ENCODE measurements around the gene RHAG. TPM values are rescaled to one million over a fixed set of nuclear protein-coding genes. Genes with fewer than 3 reads are reported as not detected.

RHAG gene
- total RNA-seq, 2 donors from 2014 or later = not detected

GRCh38 chr6:49635978-49636712, 494 bp downstream of the RHAG start:
- no peak overlapping the region for H3K27ac ChIP-seq
- TF ChIP-seq CTCF (IDR thresholded peaks at IDR 0.05) = no peak
- no peaks in the 10 kb centered on the region for H3K9me3 ChIP-seq
- no peaks in the 10 kb centered on the region for H3K4me1 ChIP-seq (ENCODE audit: control insufficient read depth in 1 of 2, low read depth in 2 of 2)
- no peaks in the 10 kb centered on the region for H3K36me3 ChIP-seq
- no peak overlapping the region for H3K4me3 ChIP-seq
- no peak for ATAC-seq (ENCODE audit: insufficient number of reproducible peaks, low FRiP score, low read depth)
- DNase-seq (ENCODE audit: low spot score) = no peak
- H3K27me3 ChIP-seq (replicated peaks; ENCODE audit: insufficient read depth) = no peaks in the 10 kb centered on the region

- Histone ChIP-seq H3K36me3 (no peaks in the 10 kb centered on the region), H3K4me3 (no peak overlapping the region), H3K27me3 (replicated peaks; ENCODE audit: insufficient read depth) (no peaks in the 10 kb centered on the region), H3K9me3 (no peaks in the 10 kb centered on the region), H3K4me1 (ENCODE audit: control insufficient read depth in 1 of 2, low read depth in 2 of 2) (no peaks in the 10 kb centered on the region), H3K27ac (no peak overlapping the region)
- ATAC-seq (ENCODE audit: insufficient number of reproducible peaks, low FRiP score, low read depth) (no peak), DNase-seq (ENCODE audit: low spot score) (no peak)
- TF ChIP-seq CTCF (IDR thresholded peaks at IDR 0.05) = no peak
These were observed 1.2 kb downstream of the RHAG start for GRCh38 chr6:49635480-49635879.

- no peak for TF ChIP-seq CTCF (IDR thresholded peaks at IDR 0.05)
- no peaks in the 10 kb centered on the region for H3K4me1 ChIP-seq (ENCODE audit: control insufficient read depth in 1 of 2, low read depth in 2 of 2)
- H3K4me3 ChIP-seq = no peak overlapping the region
- no peaks in the 10 kb centered on the region for H3K9me3 ChIP-seq
- DNase-seq (ENCODE audit: low spot score) (no peak), ATAC-seq (ENCODE audit: insufficient number of reproducible peaks, low FRiP score, low read depth) (no peak)
- no peak overlapping the region for H3K27ac ChIP-seq
- no peaks in the 10 kb centered on the region for H3K27me3 ChIP-seq (replicated peaks; ENCODE audit: insufficient read depth)
- no peaks in the 10 kb centered on the region for H3K36me3 ChIP-seq
These were observed 1.8 kb downstream of the RHAG start for GRCh38 chr6:49634836-49635218.

- Histone ChIP-seq H3K36me3 (no peaks in the 10 kb centered on the region), H3K27ac (no peak overlapping the region), H3K4me3 (no peak overlapping the region), H3K9me3 (no peaks in the 10 kb centered on the region), H3K4me1 (ENCODE audit: control insufficient read depth in 1 of 2, low read depth in 2 of 2) (no peaks in the 10 kb centered on the region), H3K27me3 (replicated peaks; ENCODE audit: insufficient read depth) (no peaks in the 10 kb centered on the region)
- TF ChIP-seq CTCF (IDR thresholded peaks at IDR 0.05) = no peak
- ATAC-seq (ENCODE audit: insufficient number of reproducible peaks, low FRiP score, low read depth) = no peak
- no peak for DNase-seq (ENCODE audit: low spot score)
These were observed 2.4 kb downstream of the RHAG start for GRCh38 chr6:49634092-49634835.

GRCh38 chr6:49633541-49633940, 3.1 kb downstream of the RHAG start:
- no peaks in the 10 kb centered on the region for H3K27me3 ChIP-seq (replicated peaks; ENCODE audit: insufficient read depth)
- ATAC-seq (ENCODE audit: insufficient number of reproducible peaks, low FRiP score, low read depth) (no peak), DNase-seq (ENCODE audit: low spot score) (no peak)
- H3K27ac ChIP-seq = no peak overlapping the region
- no peaks in the 10 kb centered on the region for H3K4me1 ChIP-seq (ENCODE audit: control insufficient read depth in 1 of 2, low read depth in 2 of 2)
- H3K4me3 ChIP-seq = no peak overlapping the region
- H3K36me3 ChIP-seq = no peaks in the 10 kb centered on the region
- H3K9me3 ChIP-seq = no peaks in the 10 kb centered on the region
- no peak for TF ChIP-seq CTCF (IDR thresholded peaks at IDR 0.05)
